ENCODE results near the gene RAB43. TPM values are rescaled to one million over a fixed set of nuclear protein-coding genes. Genes with fewer than 3 reads are reported as not detected.
"Not testable (repeated sequence)": the region's sequence is repeated elsewhere in the genome, so short reads cannot be mapped to it uniquely, and the experiment has no call there.

The RAB43 gene
- total RNA-seq (2014; rRNA removed) = 22.4 and 26.6 TPM in 2 replicates
- Bru-seq, nascent RNA = percentile 63 among the genes with signal in this experiment
- BruChase-seq, experiment 1, labeled RNA remaining after a 6-hour chase = percentile 76 among the genes with signal in this experiment
- BruChase-seq, experiment 2, labeled RNA remaining after a 2-hour chase = percentile 84 among the genes with signal in this experiment
- long read RNA-seq, full-length matches to known transcripts = 18 of 45 reads
- long read RNA-seq, partial matches to known transcripts = 0 of 45 reads
- long read RNA-seq, other reads (novel, unspliced or antisense) = 27 of 45 reads

DNA sequence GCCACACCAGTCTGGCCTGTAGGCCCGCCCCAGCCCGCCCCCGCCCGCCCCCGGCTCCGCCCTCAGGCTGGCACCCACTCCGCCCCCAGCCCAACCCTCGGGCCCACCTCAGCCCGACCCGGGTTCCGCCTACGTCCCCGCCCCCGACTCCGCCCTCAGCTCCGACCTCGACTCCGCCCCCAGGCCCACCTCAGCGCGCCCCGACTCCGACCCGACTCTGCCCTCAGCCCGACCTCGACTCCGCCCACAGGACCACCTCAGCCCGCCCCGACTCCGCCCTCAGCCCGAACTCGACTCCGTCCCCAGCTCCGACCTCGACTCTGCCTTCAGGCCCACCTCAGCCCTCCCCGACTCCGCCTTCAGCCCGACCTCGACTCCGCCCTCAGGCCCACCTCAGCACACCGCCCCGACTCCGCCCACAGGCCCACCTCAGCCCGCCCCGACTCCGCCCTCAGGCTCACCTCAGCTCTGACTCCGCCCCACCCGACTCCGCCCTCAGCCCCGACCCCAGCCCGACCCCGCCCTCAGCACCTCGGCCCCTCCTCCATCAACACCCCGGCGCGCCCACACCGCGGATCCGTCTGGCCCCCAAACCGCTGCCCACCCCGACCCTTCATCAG, at the start of gene RAB43:
TSS of gene RAB43 (minus strand) at position 13 of the 620 bp plus-strand sequence. CDS start 315 bp downstream, outside the sequence.
- no peaks in the 10 kb centered on the region for H3K9me2 ChIP-seq (replicated peaks; ENCODE audit: low read length)
- DNase-seq (peak; percentile 60), ATAC-seq (peak; percentile 55)
- no peaks in the 10 kb centered on the region for H3K9me3 ChIP-seq (ENCODE audit: low read length)
- H3K79me2 ChIP-seq (ENCODE audit: low read length) = peaks cover 33% of the 10 kb centered on the region
- no peaks in the 10 kb centered on the region for H3K36me3 ChIP-seq (ENCODE audit: low read depth, low read length)
- peak within 1 kb of the TSS; percentile 83 for H3K27ac ChIP-seq (ENCODE audit: low read length)
- H3K4me1 ChIP-seq (ENCODE audit: insufficient read depth, low read length) = peaks cover 16% of the 10 kb centered on the region
- TF ChIP-seq EZH2phosphoT487 (IDR thresholded peaks at IDR 0.05; ENCODE audit: borderline replicate concordance, low read length) (no peak), CTCF (conservative IDR thresholded peaks at IDR 0.05; ENCODE audit: low read depth, low read length) (no peak), EZH2 (IDR thresholded peaks at IDR 0.05; ENCODE audit: low read length, unreplicated experiment) (no peak)
- H2AFZ ChIP-seq (ENCODE audit: low read length) = peak within 1 kb of the TSS; percentile 65
- POLR2A ChIA-PET (ENCODE audit: unreplicated experiment) = interaction anchor here (0.7 kb wide), 1 partner anchor 68 kb away, joined by 3 read pairs; no protein-coding TSS in a partner anchor
- H3F3A ChIP-seq (ENCODE audit: low read length, unreplicated experiment) = no peaks in the 10 kb centered on the region
- H3K27me3 ChIP-seq (ENCODE audit: low read length) = no peaks in the 10 kb centered on the region
- no TSS peak for BruUV-seq (replicated peaks)
- intact Hi-C loops (cut with micrococcal nuclease) = loop anchor here (2.0 kb wide), 2 partner anchors 69 to 127 kb away; partner anchors contain the start of gene COPG1
- H3K9ac ChIP-seq (ENCODE audit: low read length) = peak within 1 kb of the TSS; percentile 74
- CTCF ChIA-PET = interaction anchor here (0.5 to 1.0 kb wide), 3 partner anchors 68 to 464 kb away, joined by 3 to 6 read pairs (median 4); no protein-coding TSS in a partner anchor
- H4K20me1 ChIP-seq (ENCODE audit: low read length) = no peaks in the 10 kb centered on the region
- peak within 1 kb of the TSS; percentile 75 for H3K4me3 ChIP-seq (ENCODE audit: low read length)
- H3K4me2 ChIP-seq (ENCODE audit: low read length) = peak within 1 kb of the TSS; percentile 87

DNA sequence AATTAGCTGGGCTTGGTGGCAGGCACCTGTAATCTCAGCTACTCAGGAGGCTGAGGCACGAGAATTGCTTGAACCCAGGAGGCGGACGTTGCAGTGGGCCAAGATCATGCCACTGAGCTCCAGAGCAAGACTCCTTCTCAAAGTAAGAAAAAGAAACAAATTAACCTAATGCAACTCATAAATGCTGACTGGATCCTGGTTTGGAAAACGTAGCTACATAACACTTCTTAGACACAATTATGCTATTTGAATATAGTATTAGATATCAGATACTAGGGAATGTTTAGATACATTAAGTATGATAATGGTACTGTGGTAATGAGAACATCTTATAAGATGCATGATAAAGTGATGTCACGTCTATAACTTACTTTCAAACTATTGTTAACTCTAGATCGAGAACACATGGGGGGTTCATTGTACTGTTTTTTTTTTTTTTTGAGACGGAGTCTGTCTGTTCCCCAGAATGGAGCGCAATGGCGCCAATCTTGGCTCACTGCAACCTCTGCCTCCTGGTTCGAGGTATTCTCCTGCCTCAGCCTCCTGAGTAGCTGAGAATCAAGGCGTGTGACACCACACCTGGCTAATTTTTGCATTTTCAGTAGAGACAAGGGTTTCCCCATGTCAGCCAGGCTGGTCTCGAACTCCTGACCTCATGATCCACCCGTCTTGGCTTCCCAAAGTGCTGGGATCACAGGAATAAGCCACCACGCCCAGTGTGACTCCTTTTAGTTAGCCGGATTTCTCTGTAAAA, 45.2 kb upstream of the RAB43 start:
- Histone ChIP-seq H3K9ac (ENCODE audit: low read length) (no peak overlapping the region), H3K27ac (ENCODE audit: low read length) (no peak overlapping the region), H3K9me2 (replicated peaks; ENCODE audit: low read length) (no peaks in the 10 kb centered on the region), H3K36me3 (ENCODE audit: low read depth, low read length) (peaks cover 38% of the 10 kb centered on the region), H3K9me3 (ENCODE audit: low read length) (no peaks in the 10 kb centered on the region), H3K79me2 (ENCODE audit: low read length) (peaks cover 29% of the 10 kb centered on the region), H3K4me3 (ENCODE audit: low read length) (no peak overlapping the region), H2AFZ (ENCODE audit: low read length) (no peak overlapping the region), H3K27me3 (ENCODE audit: low read length) (no peaks in the 10 kb centered on the region), H3K4me2 (ENCODE audit: low read length) (no peak overlapping the region), H4K20me1 (ENCODE audit: low read length) (peaks cover 12% of the 10 kb centered on the region), H3K4me1 (ENCODE audit: insufficient read depth, low read length) (peaks cover 8% of the 10 kb centered on the region; the same call in 1 of the 2 replicates), H3F3A (ENCODE audit: low read length, unreplicated experiment) (peaks cover 10% of the 10 kb centered on the region)
- BruUV-seq (replicated peaks) = no TSS peak
- TF ChIP-seq EZH2 (IDR thresholded peaks at IDR 0.05; ENCODE audit: low read length, unreplicated experiment) (no peak), CTCF (conservative IDR thresholded peaks at IDR 0.05; ENCODE audit: low read depth, low read length) (no peak), EZH2phosphoT487 (IDR thresholded peaks at IDR 0.05; ENCODE audit: borderline replicate concordance, low read length) (no peak)
- intact Hi-C loops (cut with micrococcal nuclease) = no loop called here
- ATAC-seq = no peak
- POLR2A ChIA-PET (ENCODE audit: unreplicated experiment) = no interaction called here
- CTCF ChIA-PET = no interaction called here
- no peak for DNase-seq

DNA sequence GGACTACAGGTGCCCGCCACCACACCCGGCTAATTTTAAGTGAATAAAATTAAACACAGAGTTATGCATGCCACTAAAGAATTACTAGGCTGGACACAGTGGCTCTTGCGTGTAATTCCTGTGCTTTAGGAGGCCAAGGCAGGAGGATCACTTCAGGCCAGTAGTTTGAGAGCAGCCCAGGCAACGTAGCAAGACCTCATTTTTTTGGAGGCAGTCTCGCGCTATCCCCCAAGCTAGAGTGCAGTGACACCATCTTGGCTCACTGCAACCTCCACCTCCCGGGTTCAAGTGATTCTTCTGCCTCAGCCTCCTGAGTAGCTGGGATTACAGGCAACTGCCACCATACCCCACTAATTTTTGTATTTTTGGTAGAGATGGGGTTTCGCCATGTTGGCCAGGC, 44.0 kb upstream of the RAB43 start:
- H3K27me3 ChIP-seq (ENCODE audit: low read length); ATAC-seq; H3F3A ChIP-seq (ENCODE audit: low read length, unreplicated experiment); H3K9me3 ChIP-seq (ENCODE audit: low read length); H3K4me2 ChIP-seq (ENCODE audit: low read length); DNase-seq; H3K9ac ChIP-seq (ENCODE audit: low read length); H3K27ac ChIP-seq (ENCODE audit: low read length); CTCF ChIA-PET; H3K4me3 ChIP-seq (ENCODE audit: low read length); intact Hi-C loops (cut with micrococcal nuclease); H4K20me1 ChIP-seq (ENCODE audit: low read length); H3K4me1 ChIP-seq (ENCODE audit: insufficient read depth, low read length); BruUV-seq (replicated peaks); POLR2A ChIA-PET (ENCODE audit: unreplicated experiment); H2AFZ ChIP-seq (ENCODE audit: low read length); H3K9me2 ChIP-seq (replicated peaks; ENCODE audit: low read length): not testable (repeated sequence)
- peaks cover 18% of the 10 kb centered on the region for H3K79me2 ChIP-seq (ENCODE audit: low read length)
- H3K36me3 ChIP-seq (ENCODE audit: low read depth, low read length) = peaks cover 27% of the 10 kb centered on the region

Measured in PC-3 (cell line).